PC-9 (cell line): ENCODE results near the gene ADRA2B.
"Not testable (repeated sequence)": the region's sequence is repeated elsewhere in the genome, so short reads cannot be mapped to it uniquely, and the experiment has no call there.

Source experiments
- CTCF ChIP-seq: fragments of 200-600 bp; sonication (generic); conservative IDR thresholded peaks from 2 replicates; pipeline ENCODE4 v1.6.1; 2017; ENCODE audit warnings: mixed run types, antibody characterized with exemption, mild to moderate bottlenecking, moderate library complexity
- EZH2 ChIP-seq: fragments of 200-600 bp; sonication (generic); IDR thresholded peaks from 2 replicates; pipeline ENCODE4 v1.8.0; 2017; ENCODE audit warnings: antibody characterized with exemption, low read depth

DNA sequence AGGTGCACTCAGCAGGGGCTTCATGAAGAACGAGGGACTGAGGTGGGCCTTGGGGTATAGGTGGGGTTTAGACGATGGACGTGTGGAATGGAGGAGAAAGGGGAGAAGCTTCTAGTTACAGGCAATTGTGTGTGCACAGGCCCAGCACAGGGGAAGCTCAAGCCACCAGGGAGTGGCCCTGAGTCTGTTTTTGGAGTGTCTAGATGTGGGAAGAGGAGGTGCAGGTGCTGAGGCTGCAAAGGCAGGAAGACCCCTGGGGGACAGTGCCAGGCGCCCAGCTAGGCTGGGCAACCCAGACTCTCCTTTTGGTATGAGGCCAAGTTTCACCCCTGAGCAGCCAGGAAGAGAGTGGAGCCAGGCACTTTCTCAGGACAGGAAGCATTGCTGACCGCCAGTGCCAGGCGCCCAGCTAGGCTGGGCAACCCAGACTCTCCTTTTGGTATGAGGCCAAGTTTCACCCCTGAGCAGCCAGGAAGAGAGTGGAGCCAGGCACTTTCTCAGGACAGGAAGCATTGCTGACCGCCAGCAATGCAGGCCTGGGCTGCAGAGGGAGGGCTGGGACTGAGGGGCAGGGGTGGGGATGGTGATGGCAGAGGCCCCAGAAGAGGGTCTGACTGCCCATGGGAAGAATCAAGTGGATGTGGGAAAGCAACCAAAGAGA lies 31.4 kb downstream of the ADRA2B start:
- TF ChIP-seq CTCF, EZH2: not testable (repeated sequence)
